Gastrocnemius medialis (tissue), 4 donors: ENCODE results near the gene HSPB7. TPM values are rescaled to one million over a fixed set of nuclear protein-coding genes. Genes with fewer than 3 reads are reported as not detected.
A peak's percentile ranks its signal among the peaks of the same experiment; 100 is the strongest.

Experiments
- ATAC-seq, 2 donors: fragments of 150-250 bp; one replicate each; pipeline ENCODE4 v1.9.1; 2016
- DNase-seq, 2 donors: peaks; one replicate each; pipeline ENCODE4 v3.0.0-alpha.2; 2019
- H3K27ac ChIP-seq, 4 donors: fragments of 200-600 bp; sonication (generic); 1 replicate in 1 of 4; 2 replicates in 3 of 4; pipeline ENCODE4 v1.5.1; 2016 to 2018; ENCODE audit warnings: mild to moderate bottlenecking in 2 of 4, moderate library complexity in 1 of 4
- H3K27me3 ChIP-seq, 3 donors: fragments of 200-600 bp; sonication (generic) in 2 of 3; 1 replicate in 1 of 3; 2 replicates in 2 of 3; pipeline versions ENCODE4 v1.5.1 to v1.6.0; 2016 to 2019; ENCODE audit warnings: mild to moderate bottlenecking in 1 of 3, moderate library complexity in 1 of 3
- H3K36me3 ChIP-seq, 2 donors: fragments of 200-600 bp; sonication (generic) in 1 of 2; one replicate each; pipeline ENCODE4 v1.5.1; 2017 to 2018
- H3K4me1 ChIP-seq, 2 donors: fragments of 200-600 bp; sonication (generic) in 1 of 2; one replicate each; pipeline ENCODE4 v1.5.1; 2016 to 2017; ENCODE audit warnings: mild to moderate bottlenecking in 2 of 2
- H3K4me3 ChIP-seq, 4 donors: fragments of 200-600 bp; sonication (generic) in 3 of 4; 1 replicate in 1 of 4; 2 replicates in 3 of 4; pipeline ENCODE4 v1.5.1; 2016 to 2019; ENCODE audit warnings: mild to moderate bottlenecking in 2 of 4
- H3K9me3 ChIP-seq, 3 donors: fragments of 200-600 bp; sonication (generic) in 2 of 3; 1 replicate in 1 of 3; 2 replicates in 2 of 3; pipeline ENCODE4 v1.5.1; 2016 to 2019
- CTCF ChIP-seq, 5 experiments: fragments of 450-650 bp in 3 of 5; fragments of 200-600 bp in 2 of 5; sonication (generic) in 2 of 5; IDR thresholded peaks in 4 of 5; conservative IDR thresholded peaks in 1 of 5; 1 replicate in 4 of 5; 2 replicates in 1 of 5; pipeline ENCODE4 v1.5.1; 2016 to 2019; ENCODE audit warnings: antibody characterized with exemption in 5 of 5, mild to moderate bottlenecking in 3 of 5, moderate library complexity in 3 of 5
- POLR2A ChIP-seq, 2 donors: fragments of 450-650 bp; IDR thresholded peaks; one replicate each; pipeline ENCODE4 v1.6.1; 2017; ENCODE audit warnings: antibody characterized with exemption in 2 of 2, mild to moderate bottlenecking in 2 of 2, moderate library complexity in 2 of 2
- in situ Hi-C, 4 donors: fragments of 200-750 bp; cut with MboI; loops; one replicate each; pipeline versions ENCODE4 v1.15.0 to v1.8.0; 2017; ENCODE audit warnings: low sequenced_read_pairs in 4 of 4
- intact Hi-C: fragments of 100-400 bp; cut with DNase I; formaldehyde crosslinking; loops from one replicate; pipeline ENCODE4 v1.15.1; 2023; ENCODE audit warnings: low total_unique reads
- total RNA-seq, 4 donors: library from RNA; depleted of rRNA; stranded (reverse); fragments of >200 nt; gene quantifications; one replicate each; pipeline versions ENCODE4 v1.1.0 to v1.2.3, GENCODE V29; 2016

Gene HSPB7
- total RNA-seq, 4 donors from 2014 or later, result 355 to 1,466 (median 716) TPM

GRCh38 chr1:15966956-15967344, 50.9 kb downstream of the HSPB7 start:
- peak overlapping the region in 1 of 4 donors; percentile 11 for H3K27ac ChIP-seq
- in situ Hi-C loops (loop anchor here in 1 of 4 donors (25.0 kb wide), 1 partner anchor 155 kb away; the partner anchor contains the start of gene UQCRHL), intact Hi-C loops (no loop called here)
- ATAC-seq (no peak), DNase-seq (no peak)
- H3K4me3 ChIP-seq, result no peak overlapping the region
- H3K9me3 ChIP-seq, result no peaks in the 10 kb centered on the region
- H3K4me1 ChIP-seq, result peaks cover 18% of the 10 kb centered on the region in 2 donors
- H3K27me3 ChIP-seq, result no peaks in the 10 kb centered on the region
- peaks cover 0 to 5% of the 10 kb centered on the region in 2 donors for H3K36me3 ChIP-seq
- TF ChIP-seq POLR2A (IDR thresholded peaks at IDR 0.05), result no peak
- no peak for TF ChIP-seq CTCF (IDR thresholded peaks at IDR 0.05 in 4 of 5, conservative IDR thresholded peaks at IDR 0.05 in 1 of 5)

GRCh38 chr1:15966081-15966955, 51.5 kb downstream of the HSPB7 start:
- Histone ChIP-seq H3K27ac (peak overlapping the region; percentile 11 to 61 (median 56)), H3K4me3 (no peak overlapping the region), H3K4me1 (peaks cover 18% of the 10 kb centered on the region in 2 donors), H3K36me3 (no peaks in the 10 kb centered on the region), H3K27me3 (no peaks in the 10 kb centered on the region), H3K9me3 (no peaks in the 10 kb centered on the region)
- no peak for DNase-seq
- in situ Hi-C loops, result loop anchor here in 1 of 4 donors (25.0 kb wide), 1 partner anchor 154 kb away; the partner anchor contains the start of gene UQCRHL
- intact Hi-C loops, result no loop called here
- ATAC-seq, result peak; percentile 35 to 48
- TF ChIP-seq POLR2A (IDR thresholded peaks at IDR 0.05), result no peak
- TF ChIP-seq CTCF (IDR thresholded peaks at IDR 0.05 in 4 of 5, conservative IDR thresholded peaks at IDR 0.05 in 1 of 5), result no peak

- H3K36me3 ChIP-seq, result no peaks in the 10 kb centered on the region
- ATAC-seq, result peak in 1 of 2 donors; percentile 29
- in situ Hi-C loops (loop anchor here in 1 of 4 donors (25.0 kb wide), 1 partner anchor 153 kb away; the partner anchor contains the start of gene UQCRHL), intact Hi-C loops (no loop called here)
- H3K4me1 ChIP-seq, result peaks cover 18% of the 10 kb centered on the region in 2 donors
- no peak for TF ChIP-seq CTCF (IDR thresholded peaks at IDR 0.05 in 4 of 5, conservative IDR thresholded peaks at IDR 0.05 in 1 of 5)
- no peak for TF ChIP-seq POLR2A (IDR thresholded peaks at IDR 0.05)
- H3K27ac ChIP-seq, result peak overlapping the region; percentile 11 to 61 (median 41)
- no peak overlapping the region for H3K4me3 ChIP-seq
- H3K9me3 ChIP-seq, result no peaks in the 10 kb centered on the region
- H3K27me3 ChIP-seq, result no peaks in the 10 kb centered on the region
- no peak for DNase-seq
These were observed 52.5 kb downstream of the HSPB7 start for GRCh38 chr1:15965228-15965767.

Other genes with a start within 250 kb of the HSPB7 start
- gene UQCRHL, start 210.4 kb downstream of the HSPB7 start, total RNA-seq, result 1 to 10 TPM; 1.2 to 2.4 (median 1.2) TPM
- gene SPEN, start 170.3 kb downstream of the HSPB7 start, total RNA-seq, result 10 to 100 TPM; 21.7 to 55.5 (median 38.0) TPM
- gene ZBTB17, start 41.9 kb downstream of the HSPB7 start, total RNA-seq, result 10 to 100 TPM; 25.9 to 44.1 (median 31.5) TPM
- gene SRARP, start 13.8 kb downstream of the HSPB7 start, total RNA-seq, result under 1 TPM in 2 of 4 donors, not detected in 2; 0.10 to 0.19 TPM
- under 1 TPM in 3 of 4 donors, not detected in 1; 0.64 to 0.94 (median 0.80) TPM for gene CLCNKA, start 4.0 kb upstream of the HSPB7 start, total RNA-seq
- not detected for gene CLCNKB, start 25.7 kb upstream of the HSPB7 start, total RNA-seq
- gene FAM131C, start 55.6 kb upstream of the HSPB7 start, total RNA-seq, result not detected
- gene EPHA2, start 138.0 kb upstream of the HSPB7 start, total RNA-seq, result 1 to 10 TPM; 1.2 to 6.4 (median 2.9) TPM
- 1 to 10 TPM in 3 of 4 donors, under 1 TPM in 1; 0.68 to 3.0 (median 2.3) TPM for gene ARHGEF19, start 194.6 kb upstream of the HSPB7 start, total RNA-seq
- gene CPLANE2, start 219.1 kb upstream of the HSPB7 start, total RNA-seq, result 1 to 10 TPM in 3 of 4 donors, under 1 TPM in 1; 0.46 to 6.3 (median 3.1) TPM